Epithelial cell of esophagus (primary cell): ENCODE data around the gene SAFB.
"Not testable (repeated sequence)": the region's sequence is repeated elsewhere in the genome, so short reads cannot be mapped to it uniquely, and the experiment has no call there.

Experiments used
- DNase-seq: peaks from one replicate; pipeline ENCODE4 v3.0.0; 2010; ENCODE audit warnings: low read depth
- H3K4me3 ChIP-seq: 2 replicates; pipeline ENCODE4 v1.5.1; 2011; ENCODE audit warnings: mild to moderate bottlenecking, low read length, control low read depth
- TF ChIP-seq, protein P1 (sequence below): IDR thresholded peaks from 2 replicates; pipeline ENCODE4 v1.5.1; 2011; ENCODE audit warnings: low read depth, mild to moderate bottlenecking, low read length, control low read depth, inconsistent platforms; ENCODE audit not compliant: insufficient read depth; ENCODE audit errors: missing control alignments

The SAFB gene

DNA sequence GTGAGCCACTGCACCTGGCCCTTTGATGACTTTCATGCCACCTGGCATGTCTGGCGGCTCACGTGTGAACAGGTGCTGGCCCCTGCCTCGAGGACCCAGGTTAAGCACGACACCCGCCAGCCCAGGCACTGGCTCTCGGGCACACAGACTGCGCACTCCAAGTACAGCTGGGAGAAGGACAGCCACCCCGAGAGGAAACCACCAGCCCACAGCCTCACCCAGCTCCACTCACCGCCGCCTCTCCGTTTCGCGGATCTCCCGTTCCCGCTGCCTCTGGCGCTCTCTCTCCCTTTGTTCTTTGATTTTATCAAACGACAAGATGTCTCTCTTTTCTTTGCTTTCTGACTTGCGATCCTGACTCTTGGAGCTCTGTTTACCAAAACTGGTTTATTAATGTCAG lies 27.8 kb upstream of the SAFB start:
- DNase-seq = no peak
- TF ChIP-seq, protein P1, sequence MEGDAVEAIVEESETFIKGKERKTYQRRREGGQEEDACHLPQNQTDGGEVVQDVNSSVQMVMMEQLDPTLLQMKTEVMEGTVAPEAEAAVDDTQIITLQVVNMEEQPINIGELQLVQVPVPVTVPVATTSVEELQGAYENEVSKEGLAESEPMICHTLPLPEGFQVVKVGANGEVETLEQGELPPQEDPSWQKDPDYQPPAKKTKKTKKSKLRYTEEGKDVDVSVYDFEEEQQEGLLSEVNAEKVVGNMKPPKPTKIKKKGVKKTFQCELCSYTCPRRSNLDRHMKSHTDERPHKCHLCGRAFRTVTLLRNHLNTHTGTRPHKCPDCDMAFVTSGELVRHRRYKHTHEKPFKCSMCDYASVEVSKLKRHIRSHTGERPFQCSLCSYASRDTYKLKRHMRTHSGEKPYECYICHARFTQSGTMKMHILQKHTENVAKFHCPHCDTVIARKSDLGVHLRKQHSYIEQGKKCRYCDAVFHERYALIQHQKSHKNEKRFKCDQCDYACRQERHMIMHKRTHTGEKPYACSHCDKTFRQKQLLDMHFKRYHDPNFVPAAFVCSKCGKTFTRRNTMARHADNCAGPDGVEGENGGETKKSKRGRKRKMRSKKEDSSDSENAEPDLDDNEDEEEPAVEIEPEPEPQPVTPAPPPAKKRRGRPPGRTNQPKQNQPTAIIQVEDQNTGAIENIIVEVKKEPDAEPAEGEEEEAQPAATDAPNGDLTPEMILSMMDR = no peak

DNA sequence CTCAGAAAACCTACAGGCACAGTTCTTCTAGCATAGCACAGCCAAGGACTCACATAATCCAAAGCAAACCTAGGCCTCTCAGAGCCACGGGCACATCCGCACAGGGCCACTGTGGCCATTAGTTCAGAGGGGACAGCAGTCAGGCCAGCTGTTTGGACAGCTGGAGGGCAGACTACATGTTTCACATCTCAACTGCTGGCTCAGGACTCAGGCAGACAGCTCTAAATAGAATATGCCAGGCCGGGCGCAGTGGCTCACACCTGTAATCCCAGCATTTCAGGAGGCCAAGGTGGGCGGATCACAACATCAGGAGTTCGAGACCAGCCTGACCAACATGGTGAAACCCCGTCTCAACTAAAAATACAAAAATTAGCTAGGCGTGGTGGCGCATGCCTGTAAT lies 27.1 kb upstream of the SAFB start:
- DNase-seq = no peak
- TF ChIP-seq, protein P1 = no peak
- no peak overlapping the region for H3K4me3 ChIP-seq

More for the DNA sequence above, 27.8 kb upstream of the SAFB start:
- H3K4me3 ChIP-seq = no peak overlapping the region

DNA sequence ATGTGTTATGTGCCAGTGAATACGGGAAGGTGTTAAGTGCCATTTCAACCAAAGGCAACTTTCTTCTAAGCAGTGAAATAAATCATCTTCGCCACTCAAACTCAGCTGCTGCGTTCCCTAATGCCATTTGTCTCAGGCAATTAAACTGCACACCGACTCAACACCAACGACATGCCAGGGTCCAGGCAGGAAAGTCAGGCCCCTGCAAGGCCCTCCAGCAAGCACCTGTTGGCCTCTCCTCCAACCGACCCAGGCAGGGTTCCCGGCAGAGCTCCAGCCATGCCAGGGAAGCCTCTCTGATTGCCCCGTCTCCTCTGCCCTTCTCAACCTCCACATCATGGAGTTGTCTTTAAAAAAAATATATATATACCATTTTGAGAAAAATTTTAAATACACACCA lies 22.1 kb upstream of the SAFB start:
- TF ChIP-seq, protein P1 = no peak
- no peak for DNase-seq
- no peak overlapping the region for H3K4me3 ChIP-seq

DNA sequence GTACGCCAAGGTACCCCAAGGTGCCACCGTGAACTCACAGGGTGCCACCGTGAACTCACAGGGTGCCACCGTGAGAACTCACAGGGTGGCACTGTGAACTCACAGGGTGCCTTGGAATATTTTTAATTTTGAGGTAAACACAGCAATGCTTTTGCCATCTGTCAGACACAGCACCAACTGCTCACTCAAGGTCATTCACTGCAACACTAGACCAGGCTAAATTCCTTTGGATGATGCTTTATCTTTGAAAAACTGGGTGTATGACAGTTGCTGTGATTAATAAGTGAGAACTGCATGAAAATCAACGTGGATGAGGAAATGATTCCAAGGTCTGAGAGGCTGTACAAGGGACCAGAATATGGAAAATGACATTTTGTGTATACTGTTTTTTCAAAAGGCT lies 19.3 kb upstream of the SAFB start:
- TF ChIP-seq, protein P1 = no peak
- no peak for DNase-seq
- no peak overlapping the region for H3K4me3 ChIP-seq

DNA sequence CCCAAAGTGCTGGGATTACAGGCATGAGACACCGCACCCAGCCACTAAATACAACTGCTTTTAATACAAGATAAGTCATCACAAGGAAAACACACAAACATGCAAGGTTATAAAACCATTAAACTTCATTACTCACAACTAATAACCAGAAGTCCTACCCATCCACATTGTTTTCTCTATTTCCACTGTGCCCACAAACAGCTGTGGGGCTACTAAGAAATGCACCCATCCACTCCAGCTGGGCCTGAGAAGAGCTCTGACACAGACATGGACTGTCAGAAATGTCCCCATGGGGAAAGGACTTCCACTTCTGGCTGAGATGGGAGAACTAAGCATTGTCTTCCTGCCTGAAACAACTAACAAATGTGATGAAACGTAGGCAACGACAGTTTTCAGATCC lies 17.5 kb upstream of the SAFB start:
- no peak for DNase-seq
- TF ChIP-seq, protein P1 = no peak
- no peak overlapping the region for H3K4me3 ChIP-seq

DNA sequence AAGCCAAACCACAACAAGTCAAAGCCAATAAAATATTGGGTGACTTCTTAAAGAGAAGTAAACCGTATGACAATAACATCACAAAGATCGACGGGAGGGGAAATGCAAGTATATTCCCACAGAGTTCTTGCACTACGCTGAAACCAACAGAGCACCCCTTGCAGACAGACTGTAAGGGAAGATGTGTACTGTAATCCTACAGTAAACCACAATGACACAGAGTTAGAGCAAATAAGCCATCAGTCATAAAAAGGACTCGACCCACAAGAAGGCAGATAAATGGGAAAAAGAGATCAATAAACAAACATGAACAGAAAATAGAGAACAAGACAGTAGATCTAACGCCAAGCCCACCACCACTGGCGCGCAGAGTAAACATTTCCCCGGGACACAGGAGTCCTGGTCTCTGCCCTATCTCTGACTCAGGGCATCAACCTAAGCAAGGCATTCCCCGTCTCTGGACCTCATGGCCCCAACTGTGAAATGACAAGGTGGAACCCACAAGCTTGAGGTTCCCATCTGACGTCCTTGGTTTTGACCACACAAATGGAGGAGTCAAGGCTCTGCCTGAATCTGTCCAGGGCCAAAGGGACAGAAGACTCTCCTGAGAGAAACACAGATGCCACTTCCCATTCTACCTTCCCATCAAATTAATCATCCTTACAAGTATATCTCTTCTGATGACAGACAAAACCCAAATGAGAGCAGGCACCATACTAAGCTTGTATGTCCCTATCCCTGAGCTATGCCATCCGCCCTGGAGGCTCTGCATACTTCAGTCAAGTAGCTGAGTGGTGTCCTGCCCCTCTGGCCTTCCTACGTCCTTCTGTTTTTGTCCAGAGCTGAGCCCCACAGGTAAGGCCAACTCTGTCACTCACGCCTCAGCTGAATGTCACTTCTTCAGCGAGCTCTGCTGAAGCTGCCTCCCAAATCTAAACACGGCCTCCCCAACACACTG lies 15.3 kb upstream of the SAFB start:
- TF ChIP-seq, protein P1 = no peak
- H3K4me3 ChIP-seq = no peak overlapping the region
- DNase-seq = no peak

DNA sequence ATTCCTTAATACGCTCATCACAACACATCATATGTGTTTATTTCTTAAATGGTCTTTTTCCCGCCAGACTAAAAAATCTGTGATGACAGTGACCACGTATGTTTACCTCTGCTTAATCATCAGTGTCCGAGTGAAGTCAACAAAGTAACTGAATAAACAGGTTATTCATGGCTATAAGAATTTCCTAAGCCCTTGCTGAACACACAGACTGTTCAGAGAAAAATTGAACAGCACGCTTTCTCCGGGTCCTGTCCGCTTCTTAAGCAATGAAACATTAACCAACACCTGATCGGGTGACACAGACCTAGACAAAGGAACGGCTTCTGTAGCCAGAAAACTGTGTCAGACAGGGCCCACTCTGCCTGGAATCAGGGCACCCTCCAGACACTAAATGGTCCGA lies 14.6 kb upstream of the SAFB start:
- no peak overlapping the region for H3K4me3 ChIP-seq
- no peak for DNase-seq
- TF ChIP-seq, protein P1 = no peak

DNA sequence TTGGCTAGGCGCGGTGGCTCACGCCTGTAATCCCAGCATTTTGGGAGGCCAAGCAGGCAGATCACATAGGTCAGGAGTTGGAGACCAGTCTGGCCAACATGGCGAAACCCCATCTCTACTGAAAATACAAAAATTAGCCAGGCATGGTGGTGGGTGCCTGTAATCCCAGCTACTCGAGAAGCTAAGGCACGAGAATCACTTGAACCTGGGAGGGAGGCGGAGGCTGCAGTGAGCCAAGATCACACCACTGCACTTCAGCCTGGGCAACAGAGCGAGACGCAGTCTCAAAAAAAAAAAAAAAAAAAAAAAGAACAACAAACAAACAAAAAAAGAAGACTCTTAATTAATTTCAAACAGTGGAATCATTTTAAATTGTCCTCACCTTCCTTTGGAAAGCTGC lies 14.1 kb upstream of the SAFB start:
- not testable (repeated sequence) for H3K4me3 ChIP-seq, DNase-seq
